Measurements from ENCODE around the gene DHRS4.

DHRS4 gene

GRCh38 chr14:23931721-23932289, 21.8 kb upstream of the DHRS4 start:
- Histone ChIP-seq H3K4me3 (ENCODE audit: low read length) (no peak overlapping the region), H3K27me3 (ENCODE audit: control insufficient read depth, insufficient read depth, low read length) (no peaks in the 10 kb centered on the region), H3K4me1 (ENCODE audit: control insufficient read depth, insufficient read depth, low read length) (peaks cover 15% of the 10 kb centered on the region), H3K27ac (ENCODE audit: low read depth, low read length) (no peak overlapping the region), H3K9ac (ENCODE audit: low read length) (no peak overlapping the region), H3K36me3 (ENCODE audit: control insufficient read depth, insufficient read depth, low read length) (no peaks in the 10 kb centered on the region)

GRCh38 chr14:23932639-23933038, 20.9 kb upstream of the DHRS4 start:
- Histone ChIP-seq H3K9ac (ENCODE audit: low read length) (no peak overlapping the region), H3K27ac (ENCODE audit: low read depth, low read length) (no peak overlapping the region), H3K36me3 (ENCODE audit: control insufficient read depth, insufficient read depth, low read length) (no peaks in the 10 kb centered on the region), H3K27me3 (ENCODE audit: control insufficient read depth, insufficient read depth, low read length) (no peaks in the 10 kb centered on the region), H3K4me1 (ENCODE audit: control insufficient read depth, insufficient read depth, low read length) (peaks cover 15% of the 10 kb centered on the region), H3K4me3 (ENCODE audit: low read length) (no peak overlapping the region)

- Histone ChIP-seq H3K27me3 (ENCODE audit: control insufficient read depth, insufficient read depth, low read length) (no peaks in the 10 kb centered on the region), H3K27ac (ENCODE audit: low read depth, low read length) (no peak overlapping the region), H3K4me3 (ENCODE audit: low read length) (no peak overlapping the region), H3K4me1 (ENCODE audit: control insufficient read depth, insufficient read depth, low read length) (peaks cover 15% of the 10 kb centered on the region), H3K36me3 (ENCODE audit: control insufficient read depth, insufficient read depth, low read length) (no peaks in the 10 kb centered on the region), H3K9ac (ENCODE audit: low read length) (no peak overlapping the region)
Observed at GRCh38 chr14:23933108-23933741, 20.3 kb upstream of the DHRS4 start.

- Histone ChIP-seq H3K27me3 (ENCODE audit: control insufficient read depth, insufficient read depth, low read length) (no peaks in the 10 kb centered on the region), H3K27ac (ENCODE audit: low read depth, low read length) (no peak overlapping the region), H3K4me3 (ENCODE audit: low read length) (no peak overlapping the region), H3K4me1 (ENCODE audit: control insufficient read depth, insufficient read depth, low read length) (peaks cover 15% of the 10 kb centered on the region), H3K9ac (ENCODE audit: low read length) (no peak overlapping the region), H3K36me3 (ENCODE audit: control insufficient read depth, insufficient read depth, low read length) (no peaks in the 10 kb centered on the region)
Observed at GRCh38 chr14:23933742-23934128, 19.8 kb upstream of the DHRS4 start.

GRCh38 chr14:23935158-23935557, 18.4 kb upstream of the DHRS4 start:
- Histone ChIP-seq H3K4me1 (ENCODE audit: control insufficient read depth, insufficient read depth, low read length) (peaks cover 14% of the 10 kb centered on the region), H3K36me3 (ENCODE audit: control insufficient read depth, insufficient read depth, low read length) (no peaks in the 10 kb centered on the region), H3K4me3 (ENCODE audit: low read length) (no peak overlapping the region), H3K27me3 (ENCODE audit: control insufficient read depth, insufficient read depth, low read length) (no peaks in the 10 kb centered on the region), H3K27ac (ENCODE audit: low read depth, low read length) (no peak overlapping the region), H3K9ac (ENCODE audit: low read length) (no peak overlapping the region)

- Histone ChIP-seq H3K9ac (ENCODE audit: low read length) (no peak overlapping the region), H3K4me1 (ENCODE audit: control insufficient read depth, insufficient read depth, low read length) (peaks cover 4% of the 10 kb centered on the region), H3K36me3 (ENCODE audit: control insufficient read depth, insufficient read depth, low read length) (no peaks in the 10 kb centered on the region), H3K4me3 (ENCODE audit: low read length) (no peak overlapping the region), H3K27me3 (ENCODE audit: control insufficient read depth, insufficient read depth, low read length) (no peaks in the 10 kb centered on the region), H3K27ac (ENCODE audit: low read depth, low read length) (no peak overlapping the region)
Observed at GRCh38 chr14:23936084-23936829, 17.3 kb upstream of the DHRS4 start.

GRCh38 chr14:23937203-23937602, 16.4 kb upstream of the DHRS4 start:
- no peaks in the 10 kb centered on the region for H3K27me3 ChIP-seq (ENCODE audit: control insufficient read depth, insufficient read depth, low read length)
- H3K4me3 ChIP-seq (ENCODE audit: low read length) = no peak overlapping the region

GRCh38 chr14:23938823-23939222, 14.7 kb upstream of the DHRS4 start:
- no peaks in the 10 kb centered on the region for H3K4me1 ChIP-seq (ENCODE audit: control insufficient read depth, insufficient read depth, low read length)
- no peak overlapping the region for H3K4me3 ChIP-seq (ENCODE audit: low read length)
- H3K27ac ChIP-seq (ENCODE audit: low read depth, low read length) = no peak overlapping the region
- no peak overlapping the region for H3K9ac ChIP-seq (ENCODE audit: low read length)
- H3K27me3 ChIP-seq (ENCODE audit: control insufficient read depth, insufficient read depth, low read length) = no peaks in the 10 kb centered on the region
- H3K36me3 ChIP-seq (ENCODE audit: control insufficient read depth, insufficient read depth, low read length) = no peaks in the 10 kb centered on the region

More at GRCh38 chr14:23937203-23937602, 16.4 kb upstream of the DHRS4 start:
- Histone ChIP-seq H3K27ac (ENCODE audit: low read depth, low read length) (no peak overlapping the region), H3K4me1 (ENCODE audit: control insufficient read depth, insufficient read depth, low read length) (no peaks in the 10 kb centered on the region), H3K36me3 (ENCODE audit: control insufficient read depth, insufficient read depth, low read length) (no peaks in the 10 kb centered on the region), H3K9ac (ENCODE audit: low read length) (no peak overlapping the region)

- Histone ChIP-seq H3K9ac (ENCODE audit: low read length) (no peak overlapping the region), H3K4me3 (ENCODE audit: low read length) (no peak overlapping the region), H3K4me1 (ENCODE audit: control insufficient read depth, insufficient read depth, low read length) (no peaks in the 10 kb centered on the region), H3K36me3 (ENCODE audit: control insufficient read depth, insufficient read depth, low read length) (no peaks in the 10 kb centered on the region), H3K27me3 (ENCODE audit: control insufficient read depth, insufficient read depth, low read length) (no peaks in the 10 kb centered on the region), H3K27ac (ENCODE audit: low read depth, low read length) (no peak overlapping the region)
Observed at GRCh38 chr14:23939607-23940326, 13.8 kb upstream of the DHRS4 start.

GRCh38 chr14:23941230-23941629, 12.3 kb upstream of the DHRS4 start:
- H3K27ac ChIP-seq (ENCODE audit: low read depth, low read length) = no peak overlapping the region
- H3K27me3 ChIP-seq (ENCODE audit: control insufficient read depth, insufficient read depth, low read length) = no peaks in the 10 kb centered on the region
- no peaks in the 10 kb centered on the region for H3K36me3 ChIP-seq (ENCODE audit: control insufficient read depth, insufficient read depth, low read length)
- no peak overlapping the region for H3K9ac ChIP-seq (ENCODE audit: low read length)
- H3K4me1 ChIP-seq (ENCODE audit: control insufficient read depth, insufficient read depth, low read length) = no peaks in the 10 kb centered on the region
- H3K4me3 ChIP-seq (ENCODE audit: low read length) = no peak overlapping the region

- no peaks in the 10 kb centered on the region for H3K36me3 ChIP-seq (ENCODE audit: control insufficient read depth, insufficient read depth, low read length)
- no peak overlapping the region for H3K9ac ChIP-seq (ENCODE audit: low read length)
- no peak overlapping the region for H3K27ac ChIP-seq (ENCODE audit: low read depth, low read length)
- H3K27me3 ChIP-seq (ENCODE audit: control insufficient read depth, insufficient read depth, low read length) = no peaks in the 10 kb centered on the region
- H3K4me1 ChIP-seq (ENCODE audit: control insufficient read depth, insufficient read depth, low read length) = no peaks in the 10 kb centered on the region
- no peak overlapping the region for H3K4me3 ChIP-seq (ENCODE audit: low read length)
Observed at GRCh38 chr14:23941669-23942068, 11.9 kb upstream of the DHRS4 start.

- no peak overlapping the region for H3K27ac ChIP-seq (ENCODE audit: low read depth, low read length)
- no peaks in the 10 kb centered on the region for H3K4me1 ChIP-seq (ENCODE audit: control insufficient read depth, insufficient read depth, low read length)
- no peak overlapping the region for H3K4me3 ChIP-seq (ENCODE audit: low read length)
- H3K36me3 ChIP-seq (ENCODE audit: control insufficient read depth, insufficient read depth, low read length) = no peaks in the 10 kb centered on the region
- no peak overlapping the region for H3K9ac ChIP-seq (ENCODE audit: low read length)
- no peaks in the 10 kb centered on the region for H3K27me3 ChIP-seq (ENCODE audit: control insufficient read depth, insufficient read depth, low read length)
Observed at GRCh38 chr14:23942587-23942986, 11.0 kb upstream of the DHRS4 start.
